Stimulated activated naive CD8-positive, alpha-beta T cell treated with anti-CD3 and anti-CD28 coated beads, Interleukin-15, Interleukin-2, amounts not matched to agents 100 ng/mL and 50 ng/mL, for 24 hours (primary cell): ENCODE data around the gene ME2.
"Not testable (repeated sequence)": the region's sequence is repeated elsewhere in the genome, so short reads cannot be mapped to it uniquely, and the experiment has no call there.

Source experiments
- H3K27ac Mint-ChIP-seq: one replicate; pipeline ENCODE4 v1.8.0; 2021; ENCODE audit warnings: mild to moderate bottlenecking, mixed read lengths
- H3K27me3 Mint-ChIP-seq: one replicate; pipeline ENCODE4 v1.8.0; 2021; ENCODE audit warnings: mixed read lengths
- H3K36me3 Mint-ChIP-seq: one replicate; pipeline ENCODE4 v1.8.0; 2021; ENCODE audit warnings: low read depth, mixed read lengths
- H3K4me1 Mint-ChIP-seq: one replicate; pipeline ENCODE4 v1.8.0; 2021; ENCODE audit warnings: low read depth, mixed read lengths
- H3K4me3 Mint-ChIP-seq: one replicate; pipeline ENCODE4 v1.8.0; 2021; ENCODE audit warnings: mild to moderate bottlenecking, mixed read lengths
- H3K9me3 Mint-ChIP-seq: one replicate; pipeline ENCODE4 v1.8.0; 2021; ENCODE audit warnings: mixed read lengths

ME2 gene

DNA sequence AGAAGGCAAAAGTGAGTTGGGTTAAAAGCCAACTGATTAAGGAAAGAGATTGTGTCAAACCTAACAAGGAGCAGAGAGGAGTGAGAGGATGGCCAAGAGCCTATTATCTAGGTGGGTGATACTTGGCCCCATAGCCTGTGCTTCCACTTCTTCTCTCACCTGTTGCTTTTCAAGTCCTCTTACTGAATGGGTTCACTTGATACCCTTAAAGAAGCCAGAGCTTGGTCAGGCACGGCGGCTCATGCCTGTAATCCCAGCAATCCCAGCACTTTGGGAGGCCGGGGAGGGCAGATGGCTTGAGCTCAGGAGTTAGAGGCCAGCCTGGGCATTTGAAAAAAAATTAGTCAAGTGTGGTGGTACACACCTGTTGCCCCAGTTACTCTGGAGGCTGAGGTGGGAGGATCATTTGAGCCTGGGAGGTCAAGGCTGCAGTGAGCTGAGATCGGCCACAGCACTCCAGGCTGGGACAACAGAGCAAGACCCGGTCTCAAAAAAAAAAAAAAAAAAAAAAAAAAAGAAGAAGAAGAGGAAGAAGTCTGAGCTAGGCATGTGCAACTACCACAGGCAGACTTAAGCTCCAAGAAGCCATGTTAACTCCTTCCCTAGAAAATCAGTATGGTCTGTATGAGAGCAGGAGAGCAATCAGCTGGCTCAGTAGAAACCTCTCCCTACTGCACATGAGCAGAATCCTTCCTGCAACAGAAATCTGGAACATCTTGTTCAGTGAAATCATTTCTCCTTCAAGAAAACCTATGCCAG lies 28.4 kb upstream of the ME2 start:
- peaks cover 10% of the 10 kb centered on the region for H3K27me3 Mint-ChIP-seq
- no peaks in the 10 kb centered on the region for H3K36me3 Mint-ChIP-seq
- no peaks in the 10 kb centered on the region for H3K4me1 Mint-ChIP-seq

DNA sequence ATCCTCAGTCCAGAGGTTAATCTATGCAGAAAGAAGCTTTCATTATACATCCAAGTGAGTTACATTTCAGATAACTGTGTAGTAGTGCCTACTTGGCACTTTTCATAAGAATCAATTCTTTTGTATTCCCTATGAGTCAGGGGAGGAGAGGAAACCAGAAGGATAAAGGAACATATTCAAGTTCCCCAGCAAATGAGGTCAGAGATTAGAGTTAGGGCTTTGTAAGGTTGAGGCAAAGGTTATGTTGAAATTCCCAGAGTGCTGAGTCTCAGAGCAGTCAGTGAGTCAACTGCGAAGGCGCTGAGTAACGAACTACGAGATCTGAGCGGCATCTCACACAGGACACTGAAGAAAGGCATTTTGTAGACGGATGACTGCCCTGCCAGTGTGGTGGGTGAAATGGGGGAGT lies 25.1 kb upstream of the ME2 start:
- Mint-ChIP-seq H3K4me1 (no peaks in the 10 kb centered on the region), H3K27me3 (peaks cover 7% of the 10 kb centered on the region), H3K36me3 (no peaks in the 10 kb centered on the region), H3K27ac (no peak overlapping the region), H3K4me3 (no peak overlapping the region), H3K9me3 (peaks cover 5% of the 10 kb centered on the region)

More for the DNA sequence above, 28.4 kb upstream of the ME2 start:
- no peak overlapping the region for H3K27ac Mint-ChIP-seq
- H3K4me3 Mint-ChIP-seq: no peak overlapping the region
- peaks cover 5% of the 10 kb centered on the region for H3K9me3 Mint-ChIP-seq

DNA sequence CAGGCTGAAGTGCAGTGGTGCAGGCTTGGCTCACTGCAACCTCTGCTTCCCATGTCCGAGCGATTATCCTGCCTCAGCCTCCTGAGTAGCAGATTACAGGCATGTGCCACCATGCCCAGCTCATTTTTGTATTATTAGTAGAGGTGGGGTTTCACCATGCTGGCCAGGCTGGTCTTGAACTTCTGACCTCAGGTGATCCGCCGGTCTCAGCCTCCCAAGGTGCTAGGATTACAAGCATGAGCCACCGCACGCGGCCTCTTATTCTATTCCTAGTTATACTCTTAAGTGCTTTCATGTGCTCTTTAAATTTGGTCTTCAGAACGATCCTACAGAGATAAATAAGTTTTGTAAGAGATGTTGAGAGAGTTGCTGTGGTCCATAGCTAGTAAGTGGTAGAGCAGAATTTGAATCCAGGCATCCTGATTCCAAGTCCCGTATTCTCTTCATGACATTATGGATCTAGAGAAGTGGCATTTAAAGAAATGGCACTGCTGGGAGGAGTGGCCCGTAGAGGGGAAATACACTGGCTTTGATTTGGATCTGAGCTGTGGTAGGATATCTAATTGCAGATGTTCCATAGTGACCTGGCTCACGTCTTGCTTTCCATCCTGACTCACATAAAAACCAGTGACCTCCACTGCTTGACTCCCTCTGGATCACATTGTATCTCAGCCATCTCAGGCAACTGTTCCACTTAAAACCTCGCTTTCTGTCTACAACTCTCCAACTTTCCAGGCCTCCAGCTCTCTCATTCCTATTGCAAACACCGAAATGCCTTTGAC lies 22.8 kb upstream of the ME2 start:
- H3K4me1 Mint-ChIP-seq: no peaks in the 10 kb centered on the region
- H3K4me3 Mint-ChIP-seq: no peak overlapping the region
- peaks cover 5% of the 10 kb centered on the region for H3K9me3 Mint-ChIP-seq
- H3K27me3 Mint-ChIP-seq: peaks cover 7% of the 10 kb centered on the region
- H3K36me3 Mint-ChIP-seq: no peaks in the 10 kb centered on the region
- no peak overlapping the region for H3K27ac Mint-ChIP-seq

DNA sequence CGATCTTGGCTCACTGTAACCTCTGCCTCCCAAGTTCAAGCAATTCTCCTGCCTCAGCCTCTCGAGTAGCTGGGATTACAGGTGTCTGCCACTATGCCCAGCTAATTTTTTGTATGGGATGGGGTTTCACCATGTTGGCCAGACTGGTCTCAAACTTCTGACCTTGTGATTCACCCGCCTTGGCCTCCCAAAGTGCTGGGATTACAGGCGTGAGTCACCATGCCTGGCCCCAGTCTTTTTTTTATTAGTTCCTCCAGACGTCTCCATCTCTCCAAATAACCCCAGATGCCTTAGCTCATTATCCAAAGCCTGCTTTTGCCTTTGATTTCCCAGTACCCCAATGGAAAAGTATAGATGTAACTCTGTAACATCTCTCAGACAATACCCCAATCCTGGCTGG lies 21.8 kb upstream of the ME2 start:
- not testable (repeated sequence) for H3K4me1 Mint-ChIP-seq, H3K36me3 Mint-ChIP-seq, H3K27me3 Mint-ChIP-seq, H3K4me3 Mint-ChIP-seq, H3K27ac Mint-ChIP-seq, H3K9me3 Mint-ChIP-seq

DNA sequence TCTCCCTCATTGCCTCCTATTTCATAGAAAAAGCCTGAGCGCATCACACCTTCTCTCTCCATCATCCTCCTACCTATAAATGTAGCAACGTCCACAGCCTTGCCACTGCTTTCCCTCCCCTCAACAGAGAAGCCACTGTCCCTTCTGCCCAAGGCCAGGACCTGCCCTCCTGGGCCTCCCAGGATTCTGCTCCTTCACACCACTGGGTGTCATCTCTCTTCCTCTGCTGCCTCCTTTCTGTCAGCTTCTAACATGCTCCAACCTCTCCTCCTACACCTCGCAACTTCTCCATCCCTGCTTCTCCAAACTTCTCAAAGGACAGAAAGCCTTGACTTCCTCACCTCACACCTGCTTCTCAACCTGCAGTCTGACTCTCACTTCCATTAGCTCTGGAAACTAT lies 21.2 kb upstream of the ME2 start:
- Mint-ChIP-seq H3K9me3 (peaks cover 3% of the 10 kb centered on the region), H3K27ac (no peak overlapping the region)

DNA sequence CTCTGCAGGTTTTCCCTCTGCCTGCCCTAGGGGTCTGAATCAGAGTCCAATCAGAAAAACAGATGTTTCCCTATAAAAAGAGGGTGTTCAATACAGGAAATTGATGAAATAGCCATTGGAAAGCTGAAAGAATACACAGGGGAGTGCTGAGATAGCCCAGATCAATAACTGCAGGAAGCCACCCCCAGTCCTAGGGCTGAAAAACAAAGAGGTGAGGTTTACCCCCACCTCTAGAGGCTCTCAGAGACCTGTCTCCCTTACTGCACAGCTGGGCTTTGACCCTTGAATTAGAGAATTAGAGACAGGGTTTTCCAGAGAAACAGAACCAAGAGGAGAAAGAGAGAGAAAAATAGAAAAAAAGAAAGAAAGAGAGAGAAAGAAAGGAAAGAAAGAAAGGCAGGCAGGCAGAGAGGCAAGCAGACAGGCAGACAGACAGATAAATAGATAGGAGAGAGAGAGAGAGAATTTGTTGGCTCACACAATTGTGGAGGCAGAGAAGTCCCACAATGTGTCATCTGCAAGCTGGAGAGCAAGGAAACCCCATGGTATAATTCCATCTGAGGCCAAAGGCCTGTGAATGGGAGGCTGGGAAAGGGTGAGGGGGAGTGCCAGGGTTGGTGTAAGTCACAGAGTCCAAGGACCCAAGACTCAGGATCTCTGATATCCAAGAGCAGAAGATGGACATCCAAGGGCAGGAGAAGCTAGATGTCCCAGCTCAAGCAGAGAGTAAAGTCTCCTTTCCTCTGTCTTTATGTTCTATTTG lies 18.9 kb upstream of the ME2 start:
- Mint-ChIP-seq H3K36me3 (no peaks in the 10 kb centered on the region), H3K4me3 (no peak overlapping the region), H3K9me3 (no peaks in the 10 kb centered on the region), H3K27me3 (no peaks in the 10 kb centered on the region), H3K27ac (no peak overlapping the region), H3K4me1 (no peaks in the 10 kb centered on the region)

More for the DNA sequence above, 21.2 kb upstream of the ME2 start:
- Mint-ChIP-seq H3K27me3 (peaks cover 5% of the 10 kb centered on the region), H3K36me3 (no peaks in the 10 kb centered on the region), H3K4me1 (no peaks in the 10 kb centered on the region), H3K4me3 (no peak overlapping the region)

DNA sequence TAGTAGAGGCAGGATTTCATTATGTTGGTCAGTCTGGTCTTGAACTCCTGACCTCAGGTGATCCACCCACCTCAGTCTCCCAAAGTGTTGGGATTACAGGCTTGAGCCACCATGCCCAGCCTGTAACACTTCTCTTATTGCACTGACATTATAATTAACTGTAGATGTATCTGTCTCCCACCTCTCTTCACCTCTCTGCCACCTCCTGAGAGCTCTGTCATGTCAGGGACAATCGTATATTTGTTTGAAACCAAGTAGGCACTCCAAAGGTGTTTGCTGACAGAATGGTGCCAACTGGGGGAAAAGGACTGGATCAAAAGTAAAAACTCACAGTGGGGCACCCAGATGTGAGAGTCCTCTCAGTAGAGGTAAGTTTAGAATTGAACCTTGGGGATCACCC lies 17.3 kb upstream of the ME2 start:
- H3K9me3 Mint-ChIP-seq: no peaks in the 10 kb centered on the region
- H3K4me3 Mint-ChIP-seq: no peak overlapping the region
- H3K36me3 Mint-ChIP-seq: no peaks in the 10 kb centered on the region
- H3K4me1 Mint-ChIP-seq: no peaks in the 10 kb centered on the region
- no peak overlapping the region for H3K27ac Mint-ChIP-seq
- no peaks in the 10 kb centered on the region for H3K27me3 Mint-ChIP-seq

DNA sequence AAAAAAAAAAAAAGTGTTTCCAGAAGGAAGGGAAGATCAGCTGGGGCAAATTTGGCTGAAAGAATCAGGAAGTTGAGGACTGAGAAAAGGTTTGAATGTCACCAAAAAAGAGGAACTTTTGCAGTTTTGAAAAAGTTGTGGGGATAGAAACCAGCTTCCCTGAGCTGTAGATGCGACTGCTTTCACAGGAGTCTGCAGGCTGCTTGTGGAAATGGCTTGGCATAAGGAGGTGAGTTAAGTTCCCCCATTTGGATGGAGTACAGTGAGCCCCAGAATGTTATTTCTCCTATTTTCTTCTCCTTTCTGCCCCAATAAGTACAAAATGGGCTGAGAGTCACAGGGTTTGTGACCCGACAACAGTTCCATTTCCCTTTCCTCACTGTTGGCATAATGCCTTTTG lies 16.5 kb upstream of the ME2 start:
- Mint-ChIP-seq H3K27me3 (no peaks in the 10 kb centered on the region), H3K27ac (no peak overlapping the region), H3K4me1 (no peaks in the 10 kb centered on the region)

DNA sequence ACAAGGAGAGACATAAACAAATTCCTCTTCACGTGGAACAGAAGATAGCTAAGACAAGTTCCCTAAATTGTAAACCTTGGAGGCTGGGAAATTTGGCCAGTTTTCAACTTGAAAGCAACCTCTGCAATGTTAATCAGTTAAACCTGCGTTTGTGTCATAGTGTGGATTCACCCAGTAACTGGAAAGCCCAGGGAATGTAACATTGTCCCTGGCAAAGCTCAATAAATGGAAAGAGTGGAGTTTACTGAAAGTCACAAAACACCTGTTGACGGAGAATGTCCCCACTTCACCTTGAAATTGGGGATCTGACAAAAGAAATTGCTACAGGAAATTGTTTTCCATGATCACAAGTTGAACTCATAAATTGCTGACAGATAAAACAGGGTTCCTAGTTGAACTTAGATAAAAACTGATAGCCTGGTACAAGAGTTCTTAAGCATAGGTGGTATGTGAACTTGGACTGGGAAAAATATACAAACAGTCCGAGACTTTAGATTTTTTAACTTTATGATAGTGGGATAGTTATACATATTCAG lies 15.0 kb upstream of the ME2 start:
- Mint-ChIP-seq H3K27ac (no peak overlapping the region), H3K36me3 (no peaks in the 10 kb centered on the region), H3K4me3 (no peak overlapping the region), H3K27me3 (no peaks in the 10 kb centered on the region), H3K9me3 (no peaks in the 10 kb centered on the region), H3K4me1 (no peaks in the 10 kb centered on the region)

More for the DNA sequence above, 16.5 kb upstream of the ME2 start:
- Mint-ChIP-seq H3K4me3 (no peak overlapping the region), H3K36me3 (no peaks in the 10 kb centered on the region), H3K9me3 (no peaks in the 10 kb centered on the region)

DNA sequence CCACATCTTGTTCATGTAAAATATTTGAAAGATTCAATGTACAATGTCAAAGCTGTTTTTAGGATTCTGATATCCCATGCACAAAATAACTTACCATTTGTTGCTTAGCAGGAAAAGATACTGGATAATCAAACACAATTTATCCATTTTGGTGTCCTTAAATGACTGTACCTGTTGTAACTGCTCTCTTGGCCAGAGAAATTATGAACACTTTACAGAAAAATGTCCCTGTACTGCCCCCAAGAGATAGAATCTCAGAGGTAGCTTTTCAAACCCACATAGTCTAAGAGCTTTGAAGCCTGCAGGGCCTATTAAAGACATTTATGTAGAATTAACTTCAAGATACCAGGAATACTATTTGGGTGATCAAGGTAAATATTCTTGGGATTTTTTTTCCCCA lies 12.2 kb upstream of the ME2 start:
- Mint-ChIP-seq H3K9me3 (no peaks in the 10 kb centered on the region), H3K27me3 (no peaks in the 10 kb centered on the region), H3K4me1 (no peaks in the 10 kb centered on the region), H3K4me3 (no peak overlapping the region), H3K36me3 (no peaks in the 10 kb centered on the region), H3K27ac (no peak overlapping the region)

DNA sequence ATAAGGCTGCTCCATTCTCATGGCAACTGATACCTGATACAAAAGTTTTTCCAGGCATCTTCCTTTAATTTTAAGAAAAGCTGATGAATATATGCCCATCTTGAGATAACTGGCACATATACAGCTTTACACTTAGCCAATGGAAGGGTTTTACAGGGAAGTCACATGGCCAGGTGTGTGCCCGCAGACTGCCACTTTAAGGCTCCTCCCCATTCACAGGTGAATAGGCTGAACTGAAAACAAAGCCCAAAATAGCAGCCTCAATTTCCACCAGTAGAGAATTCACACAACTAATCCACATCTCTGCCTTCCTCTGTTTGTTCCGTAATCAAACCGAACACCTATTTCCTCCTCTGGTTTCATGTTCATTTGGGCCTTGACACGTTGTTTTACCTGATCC lies 9.8 kb upstream of the ME2 start:
- H3K4me3 Mint-ChIP-seq: no peak overlapping the region

DNA sequence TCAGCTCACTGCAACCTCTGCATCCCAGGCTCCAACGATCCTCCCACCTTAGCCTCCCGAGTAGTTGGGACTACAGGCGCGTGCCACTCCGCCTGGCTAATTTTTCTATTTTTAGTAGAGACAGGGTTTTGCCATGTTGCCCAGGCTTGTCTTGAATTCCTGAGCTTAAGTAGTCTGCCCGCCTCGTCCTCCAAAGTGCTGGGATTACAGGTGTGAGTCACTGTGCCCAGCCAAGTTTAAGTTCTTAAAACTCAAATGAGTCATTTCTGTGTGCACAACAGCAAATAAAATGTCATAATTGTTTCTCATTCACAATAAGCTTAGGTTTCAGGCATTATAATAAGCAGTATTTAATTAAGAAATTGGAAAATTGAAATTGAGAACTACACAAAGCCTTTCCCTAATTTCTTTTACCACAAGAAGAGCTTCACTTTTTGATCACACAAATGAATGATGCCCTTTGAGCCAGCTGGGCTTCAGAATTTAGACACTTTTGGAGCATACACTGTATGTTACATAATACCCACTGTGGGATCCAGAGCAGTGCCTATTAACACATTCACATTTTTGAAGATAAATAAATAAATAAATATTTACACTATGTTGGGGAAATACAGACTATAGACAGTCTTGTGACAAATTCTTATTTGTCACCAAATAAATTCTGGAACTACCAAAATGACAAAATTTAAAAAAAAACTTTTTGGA lies 8.6 kb upstream of the ME2 start:
- H3K4me3 Mint-ChIP-seq: no peak overlapping the region
- no peaks in the 10 kb centered on the region for H3K27me3 Mint-ChIP-seq
- no peaks in the 10 kb centered on the region for H3K4me1 Mint-ChIP-seq
- H3K27ac Mint-ChIP-seq: no peak overlapping the region
- no peaks in the 10 kb centered on the region for H3K36me3 Mint-ChIP-seq
- no peaks in the 10 kb centered on the region for H3K9me3 Mint-ChIP-seq

More for the DNA sequence above, 9.8 kb upstream of the ME2 start:
- Mint-ChIP-seq H3K27ac (no peak overlapping the region), H3K9me3 (no peaks in the 10 kb centered on the region), H3K36me3 (no peaks in the 10 kb centered on the region), H3K4me1 (no peaks in the 10 kb centered on the region), H3K27me3 (no peaks in the 10 kb centered on the region)

DNA sequence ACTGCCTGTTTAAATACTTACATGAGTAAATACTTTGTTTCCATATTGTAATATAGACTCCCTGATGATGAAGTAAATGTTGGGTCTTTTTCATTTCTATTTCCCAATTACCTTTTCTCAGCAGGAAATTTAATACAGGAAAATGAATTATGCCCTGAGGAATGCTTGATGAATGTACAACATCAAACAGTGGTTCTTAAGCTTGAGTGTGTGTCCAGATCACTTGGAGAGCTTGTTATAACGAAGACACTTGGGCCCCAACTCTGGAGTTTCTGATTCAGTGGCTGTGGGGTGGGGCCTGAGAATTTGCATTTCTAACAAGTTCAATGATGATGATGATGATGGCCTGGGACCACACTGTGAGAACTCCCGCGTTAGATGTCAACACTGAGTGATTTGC lies 7.1 kb upstream of the ME2 start:
- H3K4me1 Mint-ChIP-seq: no peaks in the 10 kb centered on the region

DNA sequence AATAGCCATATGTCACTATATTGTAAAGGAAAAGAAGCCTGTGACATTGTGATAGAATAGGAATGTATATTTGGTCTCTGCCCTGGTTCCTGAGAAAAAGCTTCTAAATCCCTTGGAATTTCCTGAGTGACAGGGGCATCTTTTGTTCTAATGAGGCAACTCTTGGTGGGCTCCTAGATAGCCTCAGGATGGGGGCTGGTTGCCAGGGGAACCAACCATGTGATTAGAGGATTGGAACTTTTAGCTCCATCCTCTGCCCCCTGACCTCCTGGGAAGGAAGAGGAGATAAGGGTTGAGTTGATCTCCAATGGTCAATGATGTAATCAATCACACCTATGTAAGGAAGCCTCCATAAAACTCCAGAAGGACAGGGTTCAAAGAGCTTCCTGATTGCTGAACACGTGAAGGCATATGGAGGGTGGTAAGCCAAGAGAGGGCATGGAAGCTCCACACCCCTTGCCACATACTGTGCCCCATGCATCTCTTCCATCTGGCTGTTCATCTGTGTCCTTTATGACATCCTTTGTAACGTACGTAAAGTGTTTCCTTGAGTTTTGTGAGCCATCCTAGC lies 2.9 kb upstream of the ME2 start:
- Mint-ChIP-seq H3K36me3 (peaks cover 7% of the 10 kb centered on the region), H3K4me1 (peaks cover 13% of the 10 kb centered on the region), H3K27ac (no peak overlapping the region), H3K4me3 (no peak overlapping the region), H3K9me3 (no peaks in the 10 kb centered on the region), H3K27me3 (no peaks in the 10 kb centered on the region)

More for the DNA sequence above, 7.1 kb upstream of the ME2 start:
- H3K36me3 Mint-ChIP-seq: no peaks in the 10 kb centered on the region
- H3K9me3 Mint-ChIP-seq: no peaks in the 10 kb centered on the region
- no peak overlapping the region for H3K4me3 Mint-ChIP-seq
- no peak overlapping the region for H3K27ac Mint-ChIP-seq
- no peaks in the 10 kb centered on the region for H3K27me3 Mint-ChIP-seq
